Measurements from ENCODE around the gene CDYL2.

CDYL2 gene

DNA sequence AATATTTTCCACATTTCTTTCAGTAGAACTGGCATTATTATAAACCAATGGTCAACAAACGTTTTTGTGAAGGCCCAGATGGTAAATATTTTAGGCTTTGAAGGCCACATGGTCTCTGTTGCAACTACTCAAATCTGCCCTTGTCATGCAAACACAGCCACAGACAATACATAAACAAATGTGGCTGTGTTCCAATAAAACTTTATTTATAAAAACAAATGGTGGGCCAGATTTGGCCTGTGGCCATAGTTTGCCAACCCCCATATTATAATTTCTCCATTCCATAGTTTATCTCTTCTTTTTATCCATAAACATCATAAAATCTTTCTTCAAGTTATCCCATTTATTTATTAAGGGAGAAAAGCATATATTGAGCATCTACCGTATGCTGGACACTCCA is 98.8 kb downstream of the CDYL2 start:
- DNase-seq (ENCODE audit: low read depth in 2 of 2): no peak

DNA sequence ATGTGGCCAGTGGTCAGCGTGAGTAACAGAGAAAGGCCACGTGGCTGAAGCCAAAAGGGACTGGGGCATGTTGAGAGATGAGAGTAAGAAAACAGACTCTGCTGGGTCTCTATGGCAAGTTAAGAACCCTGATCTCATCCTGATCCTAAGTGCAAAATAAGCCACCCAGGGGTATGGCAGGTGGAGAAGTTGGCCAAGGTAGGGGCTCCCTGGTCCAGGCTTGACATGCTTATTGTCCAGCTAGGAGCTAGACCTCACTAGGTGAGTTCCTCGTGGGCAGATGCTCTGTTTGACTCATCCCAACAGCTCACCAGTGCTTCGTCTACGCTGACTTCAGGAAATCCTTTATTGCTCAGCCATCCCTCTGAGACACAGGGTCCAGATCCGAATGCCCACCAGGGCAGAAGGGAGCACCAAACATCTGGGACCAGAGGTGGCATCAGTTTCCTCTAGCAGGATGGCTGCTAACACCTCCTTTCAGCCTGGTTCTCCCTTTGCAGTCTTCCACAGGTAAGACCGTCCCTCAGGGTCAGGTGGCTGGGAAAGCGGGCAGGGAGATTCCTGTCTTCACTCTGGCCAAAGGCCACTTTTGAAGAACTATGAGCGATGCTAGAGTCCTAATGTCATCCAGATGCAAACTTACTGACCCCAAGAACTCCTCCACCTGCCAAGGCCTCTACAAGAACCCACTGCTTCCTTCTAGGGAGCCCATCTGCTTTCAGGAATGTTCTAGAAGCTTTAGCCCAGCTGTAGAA is 99.5 kb downstream of the CDYL2 start:
- no peak for DNase-seq (ENCODE audit: low read depth in 2 of 2)

DNA sequence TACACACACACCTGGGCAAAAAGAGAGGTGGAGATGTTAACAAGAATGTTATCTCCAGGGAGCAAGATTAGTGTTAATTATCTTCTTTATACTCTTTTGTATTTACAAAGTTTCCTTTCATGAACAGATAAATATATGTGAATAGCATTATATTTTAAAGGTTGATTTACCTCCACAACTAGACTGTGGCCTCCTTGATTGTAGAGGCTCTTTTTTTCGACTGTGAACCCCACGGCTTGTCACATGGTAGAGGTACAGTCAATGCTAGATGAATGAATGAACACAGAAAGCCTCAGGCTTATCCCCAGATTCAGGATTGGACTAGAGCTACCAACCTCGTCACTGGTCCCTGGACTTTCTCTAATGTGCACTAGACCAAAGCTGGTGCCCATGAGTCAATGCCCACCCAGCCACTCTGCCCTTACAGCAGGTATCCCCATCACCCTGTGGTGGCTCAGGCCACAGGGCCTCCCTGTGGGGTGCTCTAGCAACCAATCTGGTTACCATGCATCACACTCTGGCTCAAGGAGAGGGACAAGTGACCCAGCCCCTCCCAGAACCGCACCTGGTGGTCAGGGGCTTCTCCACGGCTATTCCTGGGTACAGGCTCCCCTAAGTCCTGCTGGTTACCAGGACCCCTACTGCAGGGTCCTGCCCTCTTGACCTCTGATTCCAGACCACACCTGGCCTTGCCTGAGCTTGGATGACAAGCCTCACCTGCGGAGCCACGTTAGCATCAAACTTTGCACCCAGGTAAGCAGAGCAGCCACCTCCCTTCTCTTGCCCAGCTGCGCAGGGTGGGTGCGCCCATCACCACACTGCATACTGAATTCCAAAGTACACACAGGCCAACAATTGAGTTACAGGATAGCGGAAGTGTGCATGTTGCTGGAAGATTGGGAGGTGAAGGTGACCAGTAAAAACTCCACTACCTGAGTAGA is 101.0 kb downstream of the CDYL2 start:
- no peak for DNase-seq (ENCODE audit: low read depth in 2 of 2)

DNA sequence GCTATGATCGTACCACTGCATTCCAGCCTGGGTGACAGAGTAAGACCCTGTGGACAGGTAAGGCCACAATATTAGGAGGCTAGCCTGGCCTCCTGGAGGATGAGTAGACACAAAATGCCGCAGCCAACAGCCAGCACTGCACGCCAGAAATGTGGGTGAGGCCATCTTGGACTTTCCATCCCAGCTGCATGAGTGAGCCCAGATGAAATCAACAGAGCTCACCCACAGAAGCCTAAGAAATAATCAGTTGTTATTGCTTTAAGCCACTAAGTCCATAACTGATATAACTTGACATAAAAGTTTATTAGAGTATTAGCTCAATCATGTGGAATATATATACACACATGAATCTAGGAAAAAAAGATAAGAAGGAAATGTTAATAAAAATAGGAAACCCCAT is 101.7 kb downstream of the CDYL2 start:
- DNase-seq (ENCODE audit: low read depth in 2 of 2): no peak

DNA sequence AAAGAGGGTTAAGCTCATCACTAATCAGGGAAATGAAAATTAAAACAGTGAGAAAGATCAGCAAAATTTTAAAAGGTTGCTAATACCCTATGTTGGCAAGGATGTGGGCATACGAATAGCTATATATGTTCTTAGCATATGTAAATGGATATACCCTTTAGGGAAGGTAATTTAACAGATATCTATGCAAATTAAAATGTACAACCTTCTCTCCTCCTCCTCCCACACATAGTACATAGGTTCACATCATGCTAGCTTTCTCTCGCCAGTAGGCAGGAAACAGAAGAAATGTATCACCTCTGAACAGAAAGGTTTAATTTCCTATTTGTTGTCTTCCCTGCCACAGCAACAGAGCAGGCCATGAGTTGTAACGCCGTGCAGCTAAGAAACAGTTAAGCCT is 103.8 kb downstream of the CDYL2 start:
- no peak for DNase-seq (ENCODE audit: low read depth in 2 of 2)

DNA sequence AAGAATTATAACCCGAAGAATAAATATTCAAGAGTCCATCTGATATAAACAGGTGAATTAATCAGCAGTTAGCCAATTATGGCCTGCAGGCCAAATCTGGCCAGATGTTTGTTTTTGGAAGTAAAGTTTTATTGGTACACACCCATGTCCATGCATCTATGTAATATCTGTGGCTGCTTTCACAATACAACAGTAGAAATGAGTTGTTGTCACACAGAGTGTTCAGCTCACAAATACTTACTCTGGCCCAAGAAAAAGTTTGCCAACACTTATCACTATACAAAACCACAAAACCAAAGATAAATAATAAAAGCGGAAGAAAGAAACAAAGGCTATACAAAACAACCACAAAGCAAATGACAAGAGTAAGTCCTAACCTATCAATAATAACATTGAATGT is 109.4 kb downstream of the CDYL2 start:
- no peak for DNase-seq (ENCODE audit: low read depth in 2 of 2)

DNA sequence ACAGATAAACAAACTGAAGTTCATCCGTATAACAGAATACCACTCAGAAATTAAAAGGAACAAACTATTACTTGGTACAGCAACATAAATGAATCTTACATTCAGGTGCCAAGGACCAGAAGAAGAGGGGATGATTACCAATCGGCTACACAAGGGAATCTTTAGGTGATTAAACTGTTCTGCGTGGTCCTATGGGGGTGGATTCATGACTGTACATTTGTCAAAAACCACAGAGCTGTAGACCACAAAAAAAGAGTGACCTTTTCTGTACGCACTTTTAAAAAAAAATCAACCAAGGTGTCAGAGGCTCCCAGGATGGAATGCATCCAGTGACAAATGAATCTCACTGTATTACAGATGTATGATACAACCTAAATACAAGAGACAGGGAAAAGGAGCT is 110.8 kb downstream of the CDYL2 start:
- no peak for DNase-seq (ENCODE audit: low read depth in 2 of 2)

DNA sequence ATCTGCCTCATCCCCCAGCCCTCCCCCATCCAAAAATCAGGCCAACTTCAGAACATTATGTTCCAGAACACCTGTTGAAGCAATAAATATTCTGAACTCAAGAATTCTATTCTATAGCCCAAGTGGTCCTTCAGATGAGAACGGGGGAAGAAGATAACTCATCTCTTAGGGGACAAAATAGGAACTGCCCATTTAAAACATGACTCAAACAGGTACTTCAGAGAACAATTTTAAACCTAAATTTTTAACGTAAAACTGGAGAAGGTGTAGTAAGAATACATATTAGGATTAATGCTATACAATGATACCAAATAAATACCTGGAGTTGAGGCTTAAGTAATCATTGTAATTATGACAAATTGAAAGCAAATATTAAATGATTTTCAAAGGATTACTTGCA is 112.1 kb downstream of the CDYL2 start:
- no peak for DNase-seq (ENCODE audit: low read depth in 2 of 2)

DNA sequence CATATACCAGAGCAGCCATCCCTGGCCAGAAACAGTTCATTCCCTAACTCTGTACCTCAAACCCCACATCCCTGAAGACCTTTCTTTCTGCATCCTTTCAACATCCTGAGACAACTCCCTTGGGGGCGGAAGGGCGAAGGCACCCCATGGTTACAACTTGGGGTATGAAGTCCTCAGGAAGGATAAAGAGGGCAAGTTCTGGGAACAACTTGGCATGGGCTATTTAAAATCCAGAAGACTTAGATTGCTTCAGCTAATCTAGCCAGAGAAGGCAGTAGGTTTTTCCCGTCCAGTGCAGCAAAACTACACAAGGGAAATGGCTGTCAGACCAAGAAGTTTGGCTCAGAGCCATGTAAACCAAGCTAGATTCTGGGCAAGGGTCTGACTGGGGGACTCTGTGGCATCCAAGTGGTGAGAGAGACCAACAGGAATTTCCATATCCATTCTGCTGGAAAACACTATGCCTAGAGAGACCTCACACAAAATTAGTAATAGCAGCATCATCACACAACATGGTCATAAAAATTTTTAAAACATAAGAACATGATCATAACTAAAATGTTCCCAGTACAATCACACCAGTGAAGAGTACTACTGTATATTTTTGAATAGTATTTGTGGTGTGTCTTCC is 113.2 kb downstream of the CDYL2 start:
- no peak for DNase-seq (ENCODE audit: low read depth in 2 of 2)

DNA sequence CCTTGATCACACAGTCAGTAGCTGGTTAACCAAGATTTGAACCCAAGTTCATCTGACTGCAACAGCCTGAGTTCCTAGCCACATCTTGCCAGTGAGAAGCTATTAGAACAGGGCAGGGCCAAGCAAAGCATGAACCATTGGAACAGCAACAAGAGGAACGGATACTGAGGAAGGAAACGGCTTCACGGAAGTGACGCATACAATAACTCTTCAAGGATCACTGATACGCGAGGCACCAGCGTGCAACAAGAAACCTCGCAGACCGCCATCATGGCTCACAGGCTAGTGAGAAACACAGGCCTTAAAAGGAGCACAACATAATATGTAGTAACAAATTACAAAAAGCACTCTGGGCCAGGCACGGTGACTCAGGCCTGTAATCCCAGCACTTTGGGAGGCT is 114.9 kb downstream of the CDYL2 start:
- DNase-seq (ENCODE audit: low read depth in 2 of 2): no peak

DNA sequence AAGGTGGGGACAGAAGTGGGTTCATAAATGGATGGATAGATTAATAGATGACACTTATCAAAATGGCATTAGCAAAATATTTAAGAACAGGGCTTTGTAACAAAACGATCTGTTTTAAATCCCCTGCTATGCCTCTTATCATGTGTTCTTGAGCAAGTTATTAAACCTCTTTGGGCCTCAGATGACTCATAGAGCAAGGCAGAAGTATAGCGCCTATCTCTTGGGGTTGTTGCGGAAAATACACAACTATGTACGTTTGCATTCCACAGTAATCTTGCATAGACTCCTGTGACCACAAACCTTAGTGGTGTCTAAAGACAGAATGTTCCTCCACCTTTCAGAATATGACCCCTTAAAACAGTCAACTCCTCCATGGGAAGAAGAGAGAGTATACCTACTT is 116.8 kb downstream of the CDYL2 start:
- DNase-seq (ENCODE audit: low read depth in 2 of 2): no peak

DNA sequence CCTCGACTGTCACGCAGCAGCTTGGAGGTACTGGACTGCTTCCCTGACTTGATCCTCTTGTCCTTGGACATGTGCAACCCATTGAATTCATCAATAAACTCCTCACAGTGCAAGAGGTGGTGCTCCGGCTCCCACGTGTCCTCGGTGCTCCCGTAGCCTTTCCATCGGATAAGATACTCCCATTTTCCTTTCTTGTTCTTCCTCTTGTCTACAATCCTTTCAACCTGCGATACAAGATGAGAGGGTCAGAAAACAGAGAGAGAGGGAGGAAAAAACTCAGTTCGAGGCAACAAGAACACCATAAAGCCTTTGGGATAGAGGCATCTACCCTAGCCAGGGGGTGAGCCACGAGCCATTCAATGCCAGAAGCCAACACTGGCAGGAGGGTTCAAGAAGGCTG is 119.5 kb downstream of the CDYL2 start:
- DNase-seq (ENCODE audit: low read depth in 2 of 2): no peak

DNA sequence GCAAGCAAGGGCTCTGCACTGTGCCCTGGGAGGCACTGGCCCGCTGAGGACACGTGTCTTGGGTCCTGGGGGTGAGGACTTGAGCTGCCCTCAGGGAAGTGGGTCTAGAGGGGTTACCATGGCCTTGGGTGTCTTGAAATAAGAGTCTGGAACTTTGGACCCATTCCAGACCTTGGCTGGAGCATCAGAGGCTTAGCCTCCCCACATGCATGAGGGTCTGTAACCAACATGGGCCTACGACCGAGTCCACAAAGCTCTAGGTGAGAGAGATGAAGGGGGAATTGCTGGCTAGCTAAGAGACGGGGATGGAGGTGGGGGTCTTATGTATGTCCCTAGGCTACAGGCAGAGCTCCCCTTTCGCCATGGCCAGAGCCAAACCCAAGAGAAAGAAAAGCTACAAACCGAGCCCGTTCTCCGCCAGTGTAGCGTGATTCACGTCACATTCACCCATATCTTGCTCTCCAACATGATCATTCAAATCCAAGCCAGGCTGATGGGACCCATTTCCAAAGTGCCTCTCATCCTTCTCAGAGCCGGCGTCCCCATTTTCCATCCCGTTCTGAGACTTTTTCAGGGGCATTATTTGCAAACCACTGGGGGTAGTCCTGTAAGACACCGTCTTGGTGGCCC is 120.1 kb downstream of the CDYL2 start:
- no peak for DNase-seq (ENCODE audit: low read depth in 2 of 2)

DNA sequence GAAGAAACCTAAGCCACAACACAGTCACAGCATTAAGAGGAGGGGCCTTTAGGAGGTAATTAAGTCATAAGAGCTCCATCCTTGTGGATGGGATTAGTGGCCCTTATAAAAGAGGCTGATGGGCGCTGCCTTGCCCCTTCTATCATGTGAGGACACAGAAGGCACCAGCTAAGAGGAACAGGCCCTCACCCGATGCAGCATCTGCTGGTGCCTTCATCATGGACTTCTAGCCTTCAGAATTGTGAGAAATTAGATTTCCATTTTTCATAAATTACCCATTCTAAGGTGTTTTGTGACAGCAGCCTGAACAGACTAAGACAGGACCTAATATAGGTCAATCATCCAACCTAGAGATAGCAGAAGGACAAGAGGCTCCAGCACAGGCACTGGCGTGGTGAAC is 120.8 kb downstream of the CDYL2 start:
- no peak for DNase-seq (ENCODE audit: low read depth in 2 of 2)

DNA sequence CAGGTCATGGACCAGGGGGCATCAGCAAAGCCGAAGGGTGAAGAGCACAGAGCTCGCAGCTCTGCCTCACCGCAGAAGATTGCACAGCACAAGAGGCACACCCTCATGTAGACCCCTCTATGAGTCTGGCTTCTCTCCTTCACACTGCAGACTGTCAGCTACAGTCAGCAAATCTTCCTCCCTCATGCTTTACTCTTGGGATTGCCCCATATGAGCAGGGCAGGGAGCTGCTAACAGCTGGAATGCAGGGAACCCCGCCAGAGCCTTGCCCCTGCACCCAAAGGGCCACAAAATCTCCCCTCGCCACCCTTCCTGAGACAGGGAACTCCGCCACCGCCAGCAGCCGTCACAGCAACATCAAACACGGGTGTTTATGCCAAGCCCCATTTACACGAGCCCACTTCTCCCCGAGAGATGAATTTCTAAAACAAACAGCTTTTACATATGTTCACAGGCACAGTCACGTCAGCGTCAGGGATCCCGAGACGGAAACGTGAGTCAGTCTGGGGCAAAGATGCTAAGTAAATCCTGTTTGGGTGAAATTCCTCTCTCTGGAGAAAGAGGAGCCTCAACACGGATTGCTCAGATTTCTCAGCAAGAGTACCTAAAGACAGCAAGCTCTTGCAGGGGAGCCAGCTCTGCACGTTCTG is 121.9 kb downstream of the CDYL2 start:
- no peak for DNase-seq (ENCODE audit: low read depth in 2 of 2)

DNA sequence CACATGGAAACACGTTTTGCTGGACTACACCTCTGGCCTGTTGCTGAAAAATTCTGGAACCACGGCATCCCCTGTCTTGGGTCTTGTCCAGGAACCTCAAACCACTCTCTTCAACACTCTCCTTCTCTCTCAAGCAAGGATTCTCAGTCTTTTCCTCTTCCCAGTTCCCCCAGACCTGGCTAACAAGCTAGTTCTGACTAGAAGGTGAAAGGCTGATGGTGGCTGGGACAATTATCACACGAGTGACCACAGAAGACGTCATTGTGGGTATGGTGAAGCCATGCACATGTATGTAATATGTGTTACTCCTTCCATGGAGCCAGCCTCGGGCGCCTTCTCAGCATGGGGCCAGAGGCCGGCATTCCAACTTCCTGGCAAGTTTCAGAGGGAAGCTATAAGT is 123.0 kb downstream of the CDYL2 start:
- DNase-seq (ENCODE audit: low read depth in 2 of 2): no peak

DNA sequence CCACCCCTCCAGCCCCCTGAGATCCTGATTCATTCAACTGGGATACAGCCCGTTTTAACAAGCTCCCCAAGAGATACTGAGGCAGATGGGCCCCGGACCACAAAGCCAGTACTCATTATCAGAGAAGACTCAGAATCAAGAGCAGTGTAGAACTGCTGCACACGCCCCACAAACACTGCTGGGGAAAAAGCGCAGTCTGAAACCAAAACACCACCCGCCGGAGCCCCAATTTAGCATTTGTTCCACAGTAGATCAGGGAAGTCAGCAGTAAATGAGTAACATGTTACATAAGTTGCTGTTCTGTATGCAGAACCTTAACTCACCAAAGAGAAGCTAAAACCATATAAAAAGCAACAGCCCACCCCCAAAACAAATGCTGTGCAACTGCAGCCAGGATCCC is 123.6 kb downstream of the CDYL2 start:
- no peak for DNase-seq (ENCODE audit: low read depth in 2 of 2)

DNA sequence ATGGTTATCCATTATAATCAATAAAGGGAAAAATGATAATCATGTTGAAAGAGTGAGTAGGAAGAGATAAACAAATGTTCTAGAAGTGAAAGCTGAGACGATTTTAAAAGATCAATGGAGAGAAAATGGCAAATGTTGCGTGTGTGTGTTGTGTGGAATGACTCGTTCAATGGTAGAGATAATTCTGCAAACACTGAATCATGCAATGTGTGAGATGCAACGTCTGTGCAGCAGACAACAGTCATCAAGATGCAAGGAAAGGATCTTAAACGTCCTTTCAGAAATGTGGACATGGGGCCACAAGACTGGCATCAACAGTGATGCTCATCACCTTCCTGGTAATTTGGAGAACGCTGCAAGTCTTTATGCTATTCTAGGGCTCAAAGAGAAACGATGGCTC is 124.4 kb downstream of the CDYL2 start:
- no peak for DNase-seq (ENCODE audit: low read depth in 2 of 2)

DNA sequence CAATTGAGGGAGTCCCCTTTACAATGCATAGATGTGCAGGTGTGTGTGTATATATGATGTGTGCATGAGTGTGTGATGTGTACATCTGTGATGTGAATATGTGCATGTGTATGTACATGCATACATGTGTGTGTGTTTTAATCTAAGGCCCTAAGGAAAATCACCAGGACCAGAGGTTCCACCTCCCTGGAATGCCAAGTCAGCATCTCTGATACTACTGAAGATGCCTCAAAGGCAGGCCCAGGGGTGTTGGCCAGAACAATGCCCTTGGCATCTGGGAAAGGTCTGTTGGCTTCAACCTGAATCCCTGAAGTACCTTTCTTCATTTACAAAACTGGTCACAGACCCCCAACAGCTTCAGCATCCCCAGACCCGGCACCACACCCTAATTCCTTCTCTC is 129.5 kb downstream of the CDYL2 start:
- no peak for DNase-seq (ENCODE audit: low read depth in 2 of 2)

DNA sequence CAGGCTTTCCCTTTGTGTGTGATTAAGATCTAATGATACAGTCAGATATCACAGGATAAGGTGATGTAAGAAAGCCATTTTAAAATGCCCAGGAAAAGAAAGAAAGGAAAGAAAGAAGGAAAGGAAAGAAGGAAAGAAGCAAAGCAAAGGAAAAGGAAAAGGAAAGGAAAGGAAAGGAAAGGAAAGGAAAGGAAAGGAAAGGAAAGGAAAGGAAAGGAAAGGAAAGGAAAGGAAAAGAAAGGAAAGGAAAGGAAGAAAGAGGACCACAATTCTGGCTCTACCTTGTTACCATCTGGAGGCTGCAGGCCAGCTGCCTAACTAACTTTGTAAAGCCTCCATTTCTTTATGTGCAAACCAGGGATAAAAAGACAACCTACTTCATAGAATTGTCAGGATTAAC is 132.0 kb downstream of the CDYL2 start:
- DNase-seq (ENCODE audit: low read depth in 2 of 2): no peak

DNA sequence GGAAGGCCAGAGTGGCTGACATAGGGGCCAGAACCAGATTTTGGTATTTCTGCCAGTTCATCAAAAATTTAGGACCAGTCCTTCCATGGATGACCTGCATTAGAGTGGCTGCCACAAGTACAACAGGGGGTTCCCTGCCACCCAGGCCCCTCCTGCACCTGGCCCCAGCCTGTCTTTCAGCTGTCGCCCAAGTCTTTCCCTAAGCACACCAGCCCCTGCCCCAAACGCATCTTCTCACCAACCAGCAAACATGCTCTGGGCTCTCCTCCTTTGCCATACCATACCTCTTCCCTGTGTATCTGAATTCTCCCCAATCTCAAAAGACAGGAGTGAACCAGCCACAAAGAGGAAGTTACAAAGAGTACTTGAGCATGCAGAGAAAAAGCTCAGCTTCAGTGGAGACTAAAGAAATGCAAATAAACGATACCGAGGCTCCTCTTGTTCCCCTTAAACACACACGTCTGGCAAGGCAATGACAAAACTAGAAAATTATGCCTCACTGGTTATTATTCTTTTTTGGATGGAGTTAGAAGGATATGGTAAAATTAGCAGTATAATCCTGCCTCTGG is 133.0 kb downstream of the CDYL2 start:
- no peak for DNase-seq (ENCODE audit: low read depth in 2 of 2)
